HG02938 (cell line): ENCODE measurements around the gene TBC1D32.
"Not testable (repeated sequence)": the region's sequence is repeated elsewhere in the genome, so short reads cannot be mapped to it uniquely, and the experiment has no call there.

Experiments used
- ATAC-seq: cut with Tn5 transposase; IDR thresholded peaks from one replicate; pipeline ENCODE4 v1.9.1; 2021; ENCODE audit warnings: mild to moderate bottlenecking, moderate library complexity; ENCODE audit not compliant: unreplicated experiment

TBC1D32 gene

GRCh38 chr6:121236984-121237383 lies 97.3 kb downstream of the TBC1D32 start:
- no peak for ATAC-seq

GRCh38 chr6:121235386-121235785 lies 98.9 kb downstream of the TBC1D32 start:
- no peak for ATAC-seq

GRCh38 chr6:121223930-121224329 lies 110.3 kb downstream of the TBC1D32 start:
- ATAC-seq: no peak

- no peak for ATAC-seq
Observed at GRCh38 chr6:121223212-121223611, 111.1 kb downstream of the TBC1D32 start.

- no peak for ATAC-seq
Observed at GRCh38 chr6:121222656-121223055, 111.6 kb downstream of the TBC1D32 start.

GRCh38 chr6:121216928-121217327 lies 117.4 kb downstream of the TBC1D32 start:
- no peak for ATAC-seq

- not testable (repeated sequence) for ATAC-seq
Observed at GRCh38 chr6:121213341-121213740, 120.9 kb downstream of the TBC1D32 start.

- no peak for ATAC-seq
Observed at GRCh38 chr6:121210943-121211342, 123.3 kb downstream of the TBC1D32 start.

- peak; percentile 83 for ATAC-seq
Observed at GRCh38 chr6:121205569-121205968, 128.7 kb downstream of the TBC1D32 start.

GRCh38 chr6:121201105-121201504 lies 133.2 kb downstream of the TBC1D32 start:
- no peak for ATAC-seq

GRCh38 chr6:121196042-121196441 lies 138.2 kb downstream of the TBC1D32 start:
- not testable (repeated sequence) for ATAC-seq

- no peak for ATAC-seq
Observed at GRCh38 chr6:121190122-121190521, 144.2 kb downstream of the TBC1D32 start.

GRCh38 chr6:121188356-121188755 lies 145.9 kb downstream of the TBC1D32 start:
- ATAC-seq: no peak

GRCh38 chr6:121187833-121188200 lies 146.5 kb downstream of the TBC1D32 start:
- ATAC-seq: no peak

- no peak for ATAC-seq
Observed at GRCh38 chr6:121187200-121187832, 147.0 kb downstream of the TBC1D32 start.

GRCh38 chr6:121183742-121184141 lies 150.5 kb downstream of the TBC1D32 start:
- ATAC-seq: no peak

GRCh38 chr6:121175827-121176226 lies 158.5 kb downstream of the TBC1D32 start:
- no peak for ATAC-seq

GRCh38 chr6:121172451-121172850 lies 161.8 kb downstream of the TBC1D32 start:
- ATAC-seq: not testable (repeated sequence)

GRCh38 chr6:121171879-121172278 lies 162.4 kb downstream of the TBC1D32 start:
- ATAC-seq: no peak

- ATAC-seq: no peak
Observed at GRCh38 chr6:121161886-121162285, 172.4 kb downstream of the TBC1D32 start.

GRCh38 chr6:121160276-121160675 lies 174.0 kb downstream of the TBC1D32 start:
- no peak for ATAC-seq

GRCh38 chr6:121158891-121159290 lies 175.4 kb downstream of the TBC1D32 start:
- ATAC-seq: no peak

GRCh38 chr6:121158438-121158837 lies 175.8 kb downstream of the TBC1D32 start:
- no peak for ATAC-seq
